Measurements from ENCODE around the gene PPP4R4.
"Not testable (repeated sequence)": the region's sequence is repeated elsewhere in the genome, so short reads cannot be mapped to it uniquely, and the experiment has no call there.

Gene PPP4R4

DNA sequence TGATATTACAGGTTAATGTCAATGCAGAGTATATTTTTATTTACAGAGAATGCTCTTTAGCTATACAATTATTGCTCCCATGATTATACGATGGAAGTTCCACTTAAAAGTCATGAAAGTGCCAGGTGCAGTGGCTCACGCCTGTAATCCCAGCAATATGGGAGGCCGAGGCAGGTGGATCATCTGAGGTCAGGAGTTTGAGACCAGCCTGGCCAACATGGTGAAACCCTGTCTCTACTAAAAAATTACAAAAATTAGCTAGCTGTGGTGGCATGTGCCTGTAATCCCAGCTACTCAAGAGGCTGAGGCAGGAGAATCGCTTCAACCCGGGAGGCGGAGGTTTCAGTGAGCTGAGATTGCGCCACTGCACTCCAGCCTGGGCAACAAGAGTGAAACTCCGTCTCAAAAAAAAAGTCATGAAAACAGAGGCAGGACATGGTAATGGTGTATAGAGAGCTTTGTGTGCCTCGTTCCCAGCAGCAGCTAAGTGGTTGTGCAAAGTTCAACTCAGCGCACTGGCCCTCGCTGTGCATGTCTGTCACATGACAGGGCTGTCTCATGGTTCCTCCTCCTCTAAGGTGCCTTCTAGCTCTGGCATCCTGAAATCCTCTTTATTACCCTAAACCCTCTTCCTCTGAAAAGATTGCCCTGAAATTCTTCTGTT, 102.9 kb downstream of the PPP4R4 start:
- DNase-seq (ENCODE audit: low read depth in 2 of 2): not testable (repeated sequence)

DNA sequence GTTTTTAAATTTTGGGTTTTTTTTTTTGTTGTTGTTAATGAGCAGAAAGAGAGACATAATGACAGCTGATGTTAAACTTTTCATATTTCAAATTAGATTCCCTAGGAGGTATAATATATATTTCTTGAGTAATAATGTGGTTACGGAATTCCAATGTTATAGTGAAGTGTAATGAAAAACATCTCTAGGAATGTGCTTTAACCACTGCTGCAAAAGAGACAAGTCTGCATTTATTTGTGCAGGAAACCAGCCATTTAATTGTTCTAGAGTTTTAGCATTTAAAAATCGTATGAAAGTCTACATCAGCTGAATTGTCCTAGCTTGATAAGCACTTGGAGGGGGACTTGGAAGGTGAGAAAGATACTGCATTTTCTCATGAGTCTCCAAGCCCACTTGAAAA, 104.6 kb downstream of the PPP4R4 start:
- DNase-seq (ENCODE audit: low read depth in 2 of 2): no peak

DNA sequence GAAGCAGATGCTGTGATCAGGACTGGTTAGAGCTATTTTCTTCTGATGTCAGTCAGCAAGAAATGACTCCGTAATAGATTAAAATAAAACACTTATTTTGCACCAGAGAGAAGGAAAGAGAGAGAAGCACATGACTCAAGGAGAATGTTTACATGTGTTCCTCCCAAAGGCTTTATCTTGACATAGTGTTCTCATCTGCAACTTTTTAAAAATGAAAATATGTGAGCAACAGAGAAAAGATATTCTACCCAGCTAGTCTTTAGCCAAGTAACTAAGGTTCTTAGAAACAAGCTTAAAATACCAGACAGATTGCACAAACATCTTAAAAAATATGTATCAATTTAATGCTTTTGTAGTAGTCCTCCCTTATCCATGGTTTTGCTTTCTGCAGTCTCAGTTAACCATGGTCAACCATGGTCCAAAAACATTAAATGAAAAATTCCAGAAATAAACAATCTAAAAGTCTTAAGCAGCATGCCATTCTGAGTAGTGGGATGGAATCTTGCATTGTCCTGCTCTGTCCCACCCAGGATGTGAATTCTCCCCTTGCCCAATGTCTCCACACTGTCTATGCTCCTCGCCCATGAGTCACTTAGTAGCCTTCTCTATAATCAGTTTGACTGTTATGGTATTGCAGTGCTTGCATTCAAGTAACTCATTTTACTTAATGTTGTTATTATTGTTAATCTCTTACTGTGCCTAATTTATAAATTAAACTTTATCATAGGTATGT, 109.0 kb downstream of the PPP4R4 start:
- DNase-seq (ENCODE audit: low read depth in 2 of 2): no peak

DNA sequence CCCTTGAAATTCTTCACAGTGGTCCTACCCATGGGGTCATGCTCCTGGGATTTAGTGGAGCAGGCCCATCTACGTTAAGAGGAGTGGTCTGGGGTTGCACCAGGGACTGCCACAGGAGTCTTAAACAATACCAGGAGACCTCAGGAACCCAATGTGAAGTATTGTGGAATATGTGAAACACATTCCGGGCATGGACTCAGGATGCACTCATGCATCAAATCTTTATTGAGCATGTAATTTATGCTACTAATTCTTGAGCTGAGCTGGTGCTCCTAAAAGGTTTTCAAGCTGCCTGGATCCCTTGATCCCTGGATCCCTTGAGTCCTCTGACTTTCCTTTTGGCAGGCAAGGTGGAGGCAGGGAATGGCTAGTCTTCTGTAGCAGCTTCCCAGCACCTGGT, 110.1 kb downstream of the PPP4R4 start:
- DNase-seq (ENCODE audit: low read depth in 2 of 2): no peak

DNA sequence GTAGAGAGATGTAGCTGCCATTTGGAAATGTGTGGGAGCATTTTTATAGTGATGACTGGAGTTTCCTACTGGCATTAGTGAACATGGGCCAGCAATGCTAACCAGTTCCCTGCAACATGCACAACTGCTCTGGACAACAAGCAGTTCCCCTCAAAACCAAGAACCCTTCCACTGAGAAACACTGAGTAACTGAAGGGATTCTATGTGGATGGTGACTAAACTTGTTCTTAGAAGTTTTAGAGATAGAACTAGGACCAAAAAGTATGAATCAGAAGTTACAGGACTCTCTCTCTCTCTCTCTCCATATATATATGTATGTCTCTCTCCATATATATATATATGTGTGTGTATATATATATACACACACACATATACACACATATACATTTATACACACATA, 111.0 kb downstream of the PPP4R4 start:
- no peak for DNase-seq (ENCODE audit: low read depth in 2 of 2)

DNA sequence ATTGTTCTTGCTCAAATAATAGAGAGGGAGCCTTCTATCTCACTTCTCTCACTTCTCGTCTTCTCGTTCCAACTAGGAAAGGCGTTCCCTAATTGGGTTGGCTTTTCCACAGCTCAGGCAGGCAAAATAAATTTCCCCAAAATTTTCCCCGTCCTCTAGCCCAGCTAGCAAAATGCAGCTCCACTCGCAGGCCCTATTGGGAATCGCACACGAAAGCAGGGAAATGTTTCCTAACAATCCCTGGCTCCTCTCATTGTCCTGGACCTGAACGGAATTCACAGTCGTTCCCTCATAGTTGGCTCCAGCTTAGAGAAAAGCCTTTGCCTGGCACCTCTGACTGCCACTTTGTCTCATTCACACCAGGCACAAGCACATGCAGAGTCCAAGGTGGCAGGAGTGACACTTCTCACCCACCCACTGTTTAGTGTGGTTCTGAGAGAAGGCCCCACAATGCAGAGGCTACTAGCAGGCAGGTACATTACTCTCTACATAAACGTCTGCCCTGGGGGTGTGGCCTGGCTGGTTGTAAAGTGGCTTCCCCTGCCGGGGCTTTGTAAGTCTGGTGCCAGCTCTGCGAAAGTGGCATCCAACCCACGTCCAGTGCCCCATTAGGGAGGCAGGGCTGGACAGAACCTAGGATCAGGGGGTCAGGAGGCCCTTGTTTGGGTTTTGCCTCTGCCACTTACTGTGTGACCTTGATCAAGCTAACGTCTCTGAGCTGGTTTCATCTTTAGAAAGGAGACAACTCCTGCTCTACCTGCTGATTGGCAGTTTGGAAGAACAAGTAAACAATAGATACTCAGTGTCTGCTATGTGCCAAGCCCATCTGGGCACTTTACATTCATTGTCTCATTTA, 114.7 kb downstream of the PPP4R4 start:
- DNase-seq (ENCODE audit: low read depth in 2 of 2): no peak

DNA sequence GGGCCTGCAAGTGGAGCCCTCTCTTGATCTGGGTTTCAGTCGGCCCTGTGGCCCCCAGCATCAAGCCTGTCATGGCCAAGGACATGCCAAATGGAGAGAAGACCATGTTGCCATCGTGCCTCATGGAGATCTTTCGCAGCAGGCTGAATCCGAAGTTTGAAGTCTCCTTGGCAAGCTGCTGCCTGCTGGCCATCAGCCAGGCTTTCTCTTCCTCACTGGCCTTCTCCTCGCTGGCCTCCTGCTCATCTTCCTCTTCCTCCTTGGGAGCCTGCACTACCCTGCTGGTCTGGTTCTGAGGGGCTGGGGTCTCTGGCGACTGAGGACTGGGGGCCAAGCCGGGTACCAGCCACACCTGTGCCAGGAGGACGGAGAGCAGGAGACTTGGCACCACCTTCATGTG, 116.1 kb downstream of the PPP4R4 start:
- DNase-seq (ENCODE audit: low read depth in 2 of 2): no peak

DNA sequence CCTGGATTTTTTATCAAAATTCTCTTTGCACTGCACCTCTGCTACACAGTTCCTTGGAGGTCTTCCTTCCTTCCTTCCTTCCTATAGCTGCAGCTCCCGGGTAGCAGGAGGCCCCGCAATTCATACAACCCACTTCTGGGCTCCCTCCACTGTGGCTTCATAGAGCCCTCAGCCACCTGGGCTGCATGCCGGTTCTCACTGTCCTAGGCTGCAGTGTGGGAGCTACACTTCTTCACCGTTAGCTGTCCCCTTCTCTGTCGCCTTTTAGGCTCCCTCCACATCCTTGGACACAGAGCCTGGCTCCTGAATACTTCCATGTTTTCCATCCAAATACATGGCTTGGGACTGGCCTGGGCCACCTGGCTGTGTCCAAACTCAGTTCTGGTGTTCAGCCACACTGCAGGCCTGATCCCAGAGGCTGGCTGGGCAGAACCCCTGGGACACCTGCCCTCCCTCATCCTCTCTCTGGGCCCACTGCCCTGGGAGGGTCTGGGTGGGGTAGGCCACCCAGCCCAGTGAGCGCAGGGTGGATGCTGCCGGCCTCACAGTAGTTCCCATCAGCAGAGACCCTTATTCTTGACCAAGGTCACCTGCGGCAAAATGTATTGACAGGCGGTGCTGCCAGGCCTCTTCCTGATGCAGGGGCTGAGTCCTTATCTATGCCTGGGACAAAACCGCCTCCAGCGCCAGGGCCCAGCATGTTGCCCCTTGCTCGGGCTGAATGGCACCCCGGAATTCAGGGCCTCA, 117.2 kb downstream of the PPP4R4 start:
- no peak for DNase-seq (ENCODE audit: low read depth in 2 of 2)

DNA sequence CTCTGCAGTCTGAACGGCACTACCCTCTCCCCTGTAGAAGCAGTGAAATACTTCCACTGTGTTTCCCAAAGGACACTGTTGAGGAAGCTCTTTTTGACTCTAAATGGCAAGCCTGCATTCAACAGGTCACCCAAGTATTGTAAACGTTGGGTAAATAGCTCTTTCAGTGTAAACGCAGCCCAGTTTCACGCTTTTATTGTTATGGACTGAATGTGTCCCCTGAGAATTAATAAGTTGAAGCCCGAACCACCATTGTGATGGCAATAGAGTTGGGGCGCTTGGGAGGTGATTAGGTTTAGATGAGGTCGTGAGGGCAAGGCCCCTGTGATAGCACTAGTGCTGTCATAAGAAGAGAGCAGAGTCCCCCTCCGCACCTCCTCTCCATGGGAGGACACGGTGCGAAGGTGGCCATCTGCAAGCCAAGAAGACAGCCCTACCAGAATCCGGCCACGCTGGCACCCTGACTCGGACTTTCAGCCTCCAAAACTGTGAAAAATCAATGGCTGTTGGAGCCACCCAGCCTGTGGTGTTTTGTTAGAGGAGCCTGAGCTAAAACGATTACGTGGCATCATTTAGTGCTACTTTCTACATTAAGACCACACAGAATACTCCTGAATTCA, 117.9 kb downstream of the PPP4R4 start:
- no peak for DNase-seq (ENCODE audit: low read depth in 2 of 2)

DNA sequence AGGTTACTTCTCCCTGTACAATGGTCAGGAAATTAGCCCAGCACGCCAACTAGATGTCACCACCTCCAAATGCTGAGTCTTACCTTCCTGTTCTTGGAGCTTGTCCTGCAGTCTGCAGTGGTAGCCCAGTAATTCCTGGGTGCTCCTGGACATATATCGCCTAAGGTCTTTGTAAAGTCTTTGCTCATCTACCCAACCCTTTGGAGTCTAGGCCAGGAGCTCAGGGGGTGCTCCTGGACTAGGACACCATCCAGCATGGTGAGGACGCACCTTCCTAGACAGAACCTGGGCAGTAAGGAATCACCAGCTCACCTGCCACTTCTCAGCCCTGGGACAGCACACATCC, 118.4 kb downstream of the PPP4R4 start:
- no peak for DNase-seq (ENCODE audit: low read depth in 2 of 2)

DNA sequence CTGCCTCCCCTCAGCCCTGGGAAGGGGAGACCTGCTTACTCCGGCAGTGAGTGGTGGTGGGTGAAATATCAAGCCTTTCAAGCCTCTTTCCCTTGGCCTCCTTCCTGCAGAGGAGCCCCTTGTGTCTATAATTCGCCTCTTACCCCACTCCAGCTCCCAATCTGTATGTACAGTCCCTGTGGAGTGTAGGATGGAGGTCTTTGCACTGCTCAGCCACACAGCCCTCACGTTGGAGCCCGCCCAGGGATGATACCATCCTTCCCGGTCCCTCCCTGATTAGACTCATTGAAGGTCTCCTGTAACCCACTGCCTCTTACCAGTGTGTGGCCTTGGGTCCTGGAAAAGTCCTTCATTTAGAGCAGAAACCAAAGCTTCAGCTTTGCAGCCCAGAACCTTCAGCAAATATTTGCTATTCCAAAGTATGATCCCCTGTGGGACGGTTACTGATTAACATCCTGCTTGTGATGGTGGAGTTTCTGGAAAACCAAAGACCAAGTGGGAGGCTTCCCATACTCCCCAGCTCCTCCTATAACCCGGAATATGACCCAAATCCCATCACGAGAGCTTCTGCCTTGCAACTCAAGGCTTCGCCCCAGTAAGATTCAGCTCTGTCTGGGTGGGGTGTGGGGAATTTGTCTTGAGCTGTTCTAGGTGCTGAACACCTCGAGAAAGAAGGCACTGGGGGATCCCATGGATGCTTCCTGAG, 118.9 kb downstream of the PPP4R4 start, which contains the start of gene SERPINA10:
Gene SERPINA10, minus strand, starts transcription at position 397 of the 706 bp plus-strand sequence. CDS start 2,675 bp downstream, outside the sequence.
- no peak for DNase-seq (ENCODE audit: low read depth in 2 of 2)

DNA sequence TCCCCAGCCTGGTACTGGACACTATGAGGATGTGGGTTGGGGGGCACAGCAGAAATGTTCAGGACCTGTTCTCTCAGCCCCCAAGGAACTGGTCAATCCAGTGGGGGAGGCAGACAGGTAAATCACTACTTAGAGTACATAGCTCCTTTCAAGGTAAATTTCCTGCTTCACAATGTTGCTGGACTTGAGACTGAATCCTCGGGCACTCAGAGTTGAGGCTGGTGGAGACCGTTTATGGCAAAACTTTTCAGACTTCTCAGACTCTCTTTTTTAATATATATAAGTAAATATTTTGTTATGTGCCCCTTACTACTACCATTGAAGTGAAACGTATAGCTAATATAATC, 119.4 kb downstream of the PPP4R4 start:
- DNase-seq (ENCODE audit: low read depth in 2 of 2): no peak

DNA sequence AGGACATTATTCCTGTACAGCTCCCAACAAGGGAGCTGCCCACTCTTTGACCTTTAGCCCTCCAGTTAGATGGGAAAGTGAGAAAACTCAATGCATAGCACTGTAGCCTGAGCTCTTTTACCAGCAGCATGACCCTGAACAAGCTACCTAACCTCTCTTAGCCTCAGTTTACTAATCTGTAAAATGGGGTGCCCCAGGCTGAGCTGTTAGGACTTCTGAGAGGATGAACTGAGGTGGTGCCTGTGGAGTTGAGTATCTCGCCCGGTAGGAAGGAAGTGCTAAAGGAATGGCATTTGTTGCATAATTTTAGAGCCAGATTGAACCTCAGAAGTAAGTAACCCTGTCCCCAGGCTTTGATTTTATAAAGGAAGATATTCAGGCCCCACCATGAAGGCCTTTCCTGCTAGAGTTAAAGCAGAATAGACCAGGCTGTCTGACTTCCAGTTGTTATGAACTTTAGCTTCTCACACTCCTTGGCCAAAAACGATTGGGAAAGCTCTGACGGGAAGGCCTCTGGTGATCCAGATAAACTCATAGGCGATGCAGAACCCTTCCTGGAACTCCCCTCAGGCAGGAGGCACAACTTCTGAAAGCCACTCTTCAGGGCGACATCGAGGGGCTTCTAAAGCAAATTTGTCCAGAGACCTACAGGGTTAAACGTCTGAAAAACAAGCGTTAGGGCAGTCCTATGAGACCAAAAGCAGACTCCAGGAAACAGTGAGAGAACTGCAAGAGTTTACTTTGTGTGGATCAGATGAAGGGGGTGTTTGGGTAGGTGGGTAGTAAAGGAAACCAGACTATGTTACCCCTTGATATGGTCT, 121.4 kb downstream of the PPP4R4 start:
- no peak for DNase-seq (ENCODE audit: low read depth in 2 of 2)

DNA sequence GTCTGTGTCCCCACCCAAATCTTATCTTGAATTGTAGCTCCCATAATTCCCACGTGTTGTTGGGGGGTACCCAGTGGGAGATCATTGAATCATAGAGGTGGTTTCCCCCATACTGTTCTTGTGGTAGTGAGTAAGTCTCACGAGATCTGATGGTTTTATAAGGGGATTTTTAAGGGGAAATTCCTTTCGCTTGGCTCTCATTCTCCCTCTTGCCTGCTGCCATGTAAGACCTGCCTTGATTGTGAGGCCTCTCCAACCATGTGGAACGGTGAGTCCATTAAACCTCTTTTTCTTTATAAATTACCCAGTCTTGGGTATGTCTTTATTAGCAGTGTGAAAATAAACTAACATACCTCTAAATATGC, 122.0 kb downstream of the PPP4R4 start:
- not testable (repeated sequence) for DNase-seq (ENCODE audit: low read depth in 2 of 2)

DNA sequence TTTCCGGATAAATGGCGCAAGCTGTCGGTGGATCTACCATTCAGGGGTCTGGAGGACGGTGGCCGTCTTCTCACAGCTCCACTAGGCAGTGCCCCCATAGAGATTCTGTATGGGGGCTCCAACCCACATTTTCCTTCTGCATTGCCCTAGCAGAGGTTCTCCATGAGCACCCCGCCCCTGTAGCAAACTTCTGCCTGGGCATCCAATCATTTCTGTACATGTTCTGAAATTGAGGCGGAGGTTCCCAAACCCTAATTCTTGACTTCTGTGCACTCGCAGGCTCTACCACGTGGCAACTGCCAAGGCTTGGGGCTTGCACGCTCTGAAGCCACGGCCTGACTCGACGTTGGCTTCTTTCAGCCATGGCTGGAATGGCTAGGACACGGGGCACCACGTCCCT, 124.0 kb downstream of the PPP4R4 start:
- no peak for DNase-seq (ENCODE audit: low read depth in 2 of 2)

DNA sequence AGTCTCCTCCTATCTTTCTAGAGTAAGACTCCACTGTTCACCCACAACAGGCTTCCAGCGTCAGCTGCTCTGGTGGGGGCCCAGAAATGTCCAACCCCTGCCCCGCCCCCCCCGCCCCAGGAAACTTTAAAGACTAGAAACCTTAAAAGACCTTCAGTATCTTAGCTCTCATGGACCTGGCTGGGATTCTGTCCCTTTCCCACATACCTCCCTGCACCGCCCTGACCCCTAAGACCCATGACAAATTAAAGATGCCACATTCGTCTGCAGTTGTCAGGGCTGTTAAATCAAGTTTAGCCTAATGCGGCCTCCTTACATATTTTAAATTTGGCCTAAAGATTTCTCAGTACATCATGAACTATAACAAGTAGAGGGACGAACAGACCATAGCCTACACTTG, 129.0 kb downstream of the PPP4R4 start:
- DNase-seq (ENCODE audit: low read depth in 2 of 2): no peak

DNA sequence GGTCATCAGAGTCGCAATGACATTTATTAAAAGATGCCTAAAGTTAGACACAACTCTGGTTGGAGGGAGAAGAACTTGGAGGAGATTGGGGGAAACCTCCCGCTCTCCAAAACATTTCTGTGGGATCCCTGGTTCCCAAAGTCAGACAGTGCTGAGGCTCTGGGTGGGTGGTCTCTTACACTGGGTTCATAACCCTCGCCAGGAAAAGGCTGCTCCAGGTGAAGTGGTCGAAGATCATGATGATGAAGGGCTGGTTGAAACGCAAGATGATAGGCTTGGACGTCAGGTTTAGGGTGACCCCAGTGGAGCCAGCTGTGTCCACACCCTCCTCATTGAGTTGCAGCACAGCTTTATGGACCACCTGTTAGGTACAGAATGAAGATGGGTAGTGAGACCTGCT, 130.1 kb downstream of the PPP4R4 start:
- no peak for DNase-seq (ENCODE audit: low read depth in 2 of 2)

DNA sequence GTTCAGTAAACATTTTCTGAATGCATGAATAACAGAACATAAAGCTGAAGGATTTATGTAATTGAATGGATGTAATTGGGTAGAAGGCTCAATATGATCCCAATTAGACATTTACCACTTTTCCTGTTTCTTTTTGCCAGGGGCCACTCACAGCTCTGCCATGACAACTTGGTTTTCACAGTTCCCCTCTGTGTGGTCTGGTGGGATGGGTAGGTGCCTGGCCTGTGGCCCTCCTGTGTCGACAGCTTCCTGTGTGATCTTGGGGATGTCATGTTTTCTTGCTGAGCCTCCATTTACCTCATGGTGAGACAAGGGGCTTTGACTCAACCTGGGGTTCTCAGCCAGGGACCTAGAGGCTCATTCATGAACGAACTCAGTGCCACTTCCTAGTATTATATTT, 131.5 kb downstream of the PPP4R4 start:
- no peak for DNase-seq (ENCODE audit: low read depth in 2 of 2)

DNA sequence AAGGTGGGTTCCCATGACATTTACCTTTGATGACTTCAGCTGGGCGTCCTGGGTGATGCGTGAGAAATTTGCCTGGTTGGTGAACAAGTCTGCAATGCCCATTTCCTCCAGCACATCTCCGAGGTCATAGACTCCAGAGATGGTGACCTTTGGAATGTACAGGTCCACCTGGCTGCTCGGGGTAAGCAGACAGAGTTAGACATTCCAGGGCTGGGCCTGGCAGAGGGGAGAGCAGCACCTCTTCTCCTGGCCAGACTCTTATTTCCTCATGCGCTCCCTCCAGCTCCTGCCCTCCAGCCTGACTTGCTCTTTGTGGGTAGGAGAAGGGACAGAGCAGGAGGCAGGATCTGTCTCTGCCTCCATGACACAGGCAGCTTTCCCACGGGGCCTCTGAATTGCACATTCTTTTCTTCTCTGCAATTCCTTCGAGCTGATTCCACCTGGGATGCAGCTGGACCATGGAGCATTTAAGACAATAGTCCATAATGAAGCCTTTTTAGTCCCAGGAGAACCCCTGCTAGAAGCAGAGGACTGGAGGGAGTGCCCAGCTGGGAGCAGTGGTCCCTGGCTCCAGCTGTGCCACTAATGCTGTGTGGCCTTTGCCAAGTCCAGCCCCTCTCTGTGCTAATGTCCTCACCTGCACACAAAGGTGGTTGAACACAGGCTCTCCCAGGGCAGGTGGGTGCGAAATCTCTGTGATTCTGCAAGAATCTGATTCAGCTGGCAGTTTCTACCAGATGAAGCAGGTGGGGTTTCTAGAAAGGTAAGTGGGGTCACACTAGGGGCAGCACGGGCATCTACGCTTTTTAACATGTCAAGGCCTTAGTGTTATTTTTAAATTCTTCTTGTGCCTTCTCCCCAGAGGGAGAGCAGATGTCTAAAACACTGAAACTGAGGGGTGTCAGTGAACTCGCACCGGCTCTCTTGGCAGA, 132.2 kb downstream of the PPP4R4 start:
- no peak for DNase-seq (ENCODE audit: low read depth in 2 of 2)
